Measurements from ENCODE around the gene SBF2.

- TF ChIP-seq GATA2 (IDR thresholded peaks at IDR 0.05; ENCODE audit: low read depth, low read length) (no peak), GATA3 (IDR thresholded peaks at IDR 0.05; ENCODE audit: low read depth, low read length) (no peak)
Observed at GRCh38 chr11:10113852-10114251, 180.2 kb downstream of the SBF2 start.

Measured in SH-SY5Y (cell line).